Kidney tubule cell (primary cell): ENCODE measurements around the gene MYLIP.
A peak's percentile ranks its signal among the peaks of the same experiment; 100 is the strongest.
"Not testable (repeated sequence)": the region's sequence is repeated elsewhere in the genome, so short reads cannot be mapped to it uniquely, and the experiment has no call there.

Experiments
- DNase-seq: peaks from one replicate; pipeline ENCODE4 v3.0.0-alpha.2; 2018; ENCODE audit warnings: low spot score

Gene MYLIP

DNA sequence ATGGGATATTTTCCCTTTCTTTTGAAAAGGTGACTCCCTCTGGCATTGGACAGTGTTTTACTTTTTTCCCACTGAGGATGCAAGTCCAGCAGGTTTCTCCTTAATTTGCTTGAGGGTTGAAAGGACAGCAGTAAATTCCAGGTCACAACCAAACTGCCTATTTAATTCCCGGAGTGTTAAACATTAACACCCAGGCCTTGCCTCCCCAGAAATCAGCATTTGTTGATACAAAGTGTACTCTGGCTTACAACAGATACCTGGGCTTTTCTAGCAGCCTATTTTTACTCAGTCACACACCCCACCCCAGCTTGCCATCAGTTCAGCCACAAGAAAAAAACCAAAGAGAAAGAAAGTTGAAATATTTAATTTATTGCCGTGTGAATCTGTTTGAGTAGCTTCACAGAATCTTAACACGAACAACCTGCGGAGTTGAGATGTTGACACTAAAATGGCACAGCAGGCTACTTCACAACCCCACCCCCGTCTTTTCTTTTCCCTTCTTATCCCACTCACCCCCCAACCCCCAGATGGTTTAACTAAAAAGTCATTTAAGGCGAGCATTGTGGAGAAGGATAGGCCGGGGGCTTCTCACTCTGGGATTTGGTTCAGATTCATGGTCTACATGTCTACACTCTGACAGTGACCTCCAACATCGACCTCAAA, 45.7 kb downstream of the MYLIP start:
- DNase-seq = peak; percentile 25

DNA sequence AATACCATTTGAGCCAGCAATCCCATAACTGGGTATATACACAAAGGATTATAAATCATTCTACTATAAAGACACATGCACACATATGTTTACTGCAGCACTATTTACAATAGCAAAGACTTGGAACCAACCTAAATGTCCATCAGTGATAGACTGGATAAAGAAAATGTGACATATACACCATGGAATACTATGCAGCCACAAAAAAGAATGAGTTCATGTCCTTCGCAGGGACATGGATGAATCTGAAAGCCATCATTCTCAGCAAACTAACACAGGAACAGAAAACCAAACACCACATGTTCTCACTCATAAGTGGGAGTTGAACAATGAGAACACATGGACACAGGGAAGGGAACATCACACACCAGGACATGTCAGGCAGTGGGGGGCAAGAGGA, 47.7 kb downstream of the MYLIP start:
- not testable (repeated sequence) for DNase-seq

DNA sequence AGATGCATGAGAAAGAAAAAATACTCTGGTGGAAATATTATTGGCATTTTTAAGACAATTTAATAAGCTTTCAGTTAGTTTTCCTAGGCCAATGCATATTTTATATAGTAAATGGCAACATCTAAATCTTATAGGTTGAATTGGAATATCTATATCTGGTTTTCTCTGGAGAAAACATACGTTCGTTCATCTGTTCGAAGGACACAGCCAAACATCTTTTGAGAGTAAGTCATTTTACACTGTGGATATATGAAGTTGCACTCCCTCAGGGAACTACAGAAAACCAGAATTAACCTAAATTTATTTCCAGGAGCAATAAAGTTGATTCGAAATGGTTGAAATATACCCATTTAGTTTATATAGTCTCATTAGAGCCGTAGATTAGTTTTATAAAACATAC, 49.0 kb downstream of the MYLIP start:
- DNase-seq = no peak

DNA sequence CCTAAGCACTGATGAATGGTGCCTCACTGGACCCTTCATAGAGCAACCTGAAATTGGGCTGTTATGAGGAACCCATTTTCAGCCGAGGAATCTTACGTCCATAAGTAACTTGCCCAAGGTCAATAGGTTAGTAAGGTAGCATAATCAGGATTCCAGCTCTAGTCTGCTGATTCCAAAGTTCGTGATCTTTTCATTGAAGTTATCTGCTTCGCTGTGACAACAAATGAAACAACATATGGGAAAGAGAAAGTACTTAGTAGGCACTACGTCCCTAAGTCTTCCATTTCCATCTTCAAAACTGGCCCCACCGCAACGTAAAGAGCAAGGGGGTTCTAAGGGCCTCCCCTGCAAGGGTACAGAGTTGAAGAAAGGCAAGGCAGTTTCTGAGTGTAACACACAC, 49.5 kb downstream of the MYLIP start:
- no peak for DNase-seq

DNA sequence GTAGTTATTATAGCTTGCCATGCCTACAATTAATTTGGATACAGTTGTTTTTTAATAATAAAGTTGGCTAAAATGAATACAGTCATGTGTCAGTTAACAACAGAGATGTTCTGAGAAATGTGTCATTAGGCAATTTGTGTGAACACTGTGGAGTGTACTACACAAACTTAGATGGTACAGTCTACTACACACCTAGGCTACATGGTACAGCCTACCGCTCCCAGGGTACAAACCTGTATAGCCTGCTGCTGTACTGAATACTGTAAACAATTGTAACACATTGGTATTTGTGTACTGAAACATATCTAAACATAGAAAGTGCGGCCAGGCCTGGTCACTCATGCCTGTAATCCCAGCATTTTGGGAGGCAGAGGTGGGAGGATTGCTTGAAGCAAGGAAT, 50.2 kb downstream of the MYLIP start:
- DNase-seq = no peak

DNA sequence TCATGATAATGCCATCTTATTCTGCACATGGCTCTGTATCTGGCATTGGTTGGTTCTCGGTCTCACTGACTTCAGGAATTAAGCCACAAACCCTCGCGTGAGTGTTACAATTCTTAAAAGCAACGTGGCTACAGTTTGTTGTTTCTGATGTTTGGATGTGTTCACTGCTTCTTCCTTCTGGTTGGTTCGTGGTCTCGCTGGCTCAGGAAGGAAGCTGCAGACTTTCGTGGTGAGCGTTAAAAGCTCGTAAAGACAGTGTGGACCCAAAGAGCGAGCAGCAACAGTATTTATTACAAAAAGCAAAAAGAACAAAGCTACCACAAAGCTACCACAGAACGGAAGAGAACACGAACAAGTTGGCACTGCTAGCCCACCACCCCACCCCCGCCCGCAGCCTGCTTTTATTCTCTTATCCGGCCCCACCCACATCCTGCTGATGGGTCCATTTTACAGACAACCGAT, 51.1 kb downstream of the MYLIP start:
- DNase-seq = no peak

DNA sequence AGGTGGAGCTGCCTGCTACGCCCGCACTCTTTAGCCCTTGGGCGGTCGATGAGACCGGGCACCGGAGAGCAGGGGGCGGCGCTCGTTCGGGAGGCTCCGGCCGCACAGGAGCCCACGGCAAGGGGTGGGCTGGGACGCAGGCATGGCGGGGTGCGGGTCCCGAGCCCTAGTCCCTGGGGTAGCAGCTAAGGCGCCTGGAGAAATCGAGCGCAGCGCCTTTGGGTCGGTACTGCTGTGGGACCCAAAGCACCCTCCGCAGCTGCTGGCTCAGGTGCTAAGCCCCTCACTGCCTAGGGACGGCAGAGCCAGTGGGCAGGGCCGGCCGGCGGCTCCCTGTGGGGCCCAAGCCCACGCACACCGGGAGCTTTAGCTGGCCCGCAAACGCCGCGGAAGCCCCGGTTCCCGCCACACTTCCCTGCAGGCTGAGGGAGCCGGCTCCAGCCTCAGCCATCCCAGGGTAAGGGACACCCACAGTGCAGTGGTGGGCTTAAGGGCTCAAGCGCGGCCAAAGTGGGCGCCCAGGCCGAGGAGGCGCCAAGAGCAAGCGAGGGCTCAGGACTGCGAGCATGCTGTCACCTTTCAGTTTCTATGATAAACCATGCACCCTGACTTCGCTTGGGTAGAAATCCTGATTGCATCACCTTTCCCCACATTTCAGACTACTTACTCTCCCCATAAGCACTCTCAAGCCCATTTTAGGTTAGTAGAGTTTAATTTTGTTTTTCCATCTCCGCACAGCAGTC, 52.0 kb downstream of the MYLIP start:
- no peak for DNase-seq

DNA sequence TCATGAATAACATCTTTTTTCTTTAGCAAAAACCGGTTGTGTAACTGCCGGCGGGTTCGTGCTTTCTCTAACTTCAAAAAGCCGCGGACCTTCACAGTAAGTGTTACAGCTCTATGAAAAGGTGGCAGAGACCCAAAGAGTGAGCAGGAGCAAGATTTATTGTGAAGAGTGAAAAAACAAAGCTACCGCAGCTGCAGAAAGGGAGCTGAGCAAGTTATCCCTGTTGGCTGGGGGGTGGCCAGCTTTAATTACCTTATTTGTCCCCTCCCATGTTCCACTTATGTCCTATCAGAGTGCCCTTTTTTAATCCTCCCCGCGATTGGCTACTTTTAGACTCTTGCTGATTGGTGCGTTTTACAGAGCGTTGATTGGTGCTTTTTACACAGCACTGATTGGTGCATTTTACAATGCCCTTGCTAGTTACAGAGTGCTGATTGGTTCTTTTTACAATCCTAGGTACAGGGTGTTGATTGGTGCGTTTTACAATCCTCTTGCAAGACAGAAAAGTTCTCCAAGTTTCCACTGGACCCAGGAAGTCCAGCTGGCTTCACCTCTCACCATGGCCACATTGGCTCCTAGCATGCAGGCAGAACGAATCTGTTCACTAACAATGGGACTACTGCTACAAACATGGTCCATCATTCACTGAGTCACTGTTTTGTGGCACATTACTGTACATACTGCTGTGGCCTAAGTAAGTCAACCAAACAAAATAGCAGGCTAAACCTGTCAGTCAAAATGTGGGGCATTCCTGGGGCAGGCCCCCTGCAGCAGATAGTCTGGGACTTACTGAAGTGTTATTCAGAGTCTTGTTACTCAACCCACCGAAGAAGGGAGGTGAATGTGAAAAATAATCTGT, 52.8 kb downstream of the MYLIP start:
- DNase-seq = peak; percentile 51

DNA sequence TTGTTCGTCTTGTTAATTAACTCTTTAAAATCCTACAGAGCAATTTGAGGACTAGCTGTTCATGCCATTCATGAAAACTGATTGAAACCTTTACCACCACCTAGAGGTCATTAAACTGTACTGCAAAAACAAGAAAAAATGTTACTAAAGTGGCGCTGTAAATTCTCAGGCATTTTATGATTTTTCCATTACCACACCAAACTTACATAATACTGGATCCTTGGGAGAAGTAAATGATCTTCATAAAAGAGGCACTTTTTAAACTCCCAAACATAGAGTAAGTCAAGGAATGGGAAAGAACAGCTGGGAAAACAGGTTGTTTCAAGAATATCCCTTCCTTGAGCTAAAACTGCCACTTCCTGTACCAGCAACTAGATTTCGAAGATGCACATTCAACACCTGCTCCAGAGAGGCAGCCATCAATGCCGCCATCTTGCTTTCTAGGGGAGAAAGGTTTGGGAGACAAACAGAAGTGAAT, 54.3 kb downstream of the MYLIP start:
- DNase-seq = peak; percentile 59

DNA sequence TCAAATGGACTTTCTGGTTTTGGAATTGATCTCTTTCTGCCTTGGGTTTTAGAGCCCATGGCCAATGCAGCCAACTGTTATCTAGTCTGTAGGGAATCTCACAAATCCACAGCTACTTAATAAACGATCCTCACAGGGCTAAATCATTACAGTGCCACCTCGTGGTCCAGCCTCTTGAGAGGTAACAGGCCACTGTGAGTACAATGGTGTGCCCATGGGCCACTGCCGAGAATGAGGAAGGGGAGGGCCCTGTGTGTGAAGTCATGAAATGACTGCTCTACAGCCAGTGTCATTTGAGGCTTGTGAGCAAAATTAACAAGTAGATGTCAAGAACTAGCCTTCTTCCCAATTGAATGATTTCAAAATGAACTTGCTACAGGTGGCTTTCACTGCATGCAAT, 55.2 kb downstream of the MYLIP start:
- peak; percentile 70 for DNase-seq

DNA sequence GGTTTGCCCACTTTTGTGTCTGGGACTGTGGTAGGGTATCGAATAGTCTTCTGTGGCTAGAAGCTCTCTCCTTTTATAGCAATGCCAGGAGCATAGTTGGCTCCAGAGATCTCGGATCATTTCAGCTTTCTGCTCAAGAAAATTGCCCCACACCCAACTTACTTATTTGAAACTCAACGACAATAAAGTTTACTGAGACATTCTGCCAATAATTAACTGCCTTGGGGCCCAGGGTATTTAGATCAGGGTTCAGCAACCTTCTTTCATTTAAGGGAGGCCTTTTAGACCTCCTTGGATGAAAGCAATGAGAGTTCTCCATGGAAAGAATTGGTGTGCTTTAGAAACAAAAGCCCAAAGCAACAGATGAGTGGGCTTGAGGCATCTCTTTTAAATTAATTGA, 55.7 kb downstream of the MYLIP start:
- no peak for DNase-seq

DNA sequence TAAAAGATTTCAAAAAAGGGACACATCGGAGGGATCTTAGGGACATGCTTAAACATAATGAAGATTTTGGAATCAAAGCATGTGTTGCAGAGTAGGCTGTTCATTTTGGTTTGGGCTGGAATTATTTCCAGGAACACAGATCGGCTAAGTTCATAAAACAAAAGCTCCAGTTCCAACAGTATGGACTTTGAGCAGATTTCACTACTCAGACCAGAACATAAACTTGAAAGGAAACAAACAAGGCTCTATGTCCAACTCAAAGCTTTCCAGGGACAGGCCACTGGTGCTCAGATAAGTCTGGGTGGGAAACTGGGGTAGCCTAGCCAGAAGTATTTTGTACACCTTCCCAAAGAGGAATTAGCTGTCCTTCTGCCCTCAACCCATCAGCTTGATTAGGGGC, 58.3 kb downstream of the MYLIP start:
- no peak for DNase-seq

DNA sequence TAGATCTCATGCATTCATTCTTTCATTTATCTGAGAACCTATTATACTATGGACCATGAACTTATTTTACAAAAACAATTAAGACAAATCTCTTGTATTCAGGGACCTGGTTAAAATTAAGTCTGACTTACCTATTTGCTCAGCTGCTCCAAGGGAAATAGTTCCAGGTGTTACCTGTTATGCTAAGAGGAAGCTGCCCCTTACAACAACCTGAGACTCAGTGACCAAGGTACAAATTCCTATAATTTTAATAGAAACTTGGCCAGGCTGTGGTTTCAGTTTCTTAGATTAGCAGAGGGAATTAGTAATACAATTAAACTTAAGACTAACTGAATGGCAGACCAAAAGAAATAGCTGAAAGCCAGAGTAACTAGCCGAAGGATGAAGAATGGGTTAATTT, 61.3 kb downstream of the MYLIP start:
- DNase-seq = no peak

DNA sequence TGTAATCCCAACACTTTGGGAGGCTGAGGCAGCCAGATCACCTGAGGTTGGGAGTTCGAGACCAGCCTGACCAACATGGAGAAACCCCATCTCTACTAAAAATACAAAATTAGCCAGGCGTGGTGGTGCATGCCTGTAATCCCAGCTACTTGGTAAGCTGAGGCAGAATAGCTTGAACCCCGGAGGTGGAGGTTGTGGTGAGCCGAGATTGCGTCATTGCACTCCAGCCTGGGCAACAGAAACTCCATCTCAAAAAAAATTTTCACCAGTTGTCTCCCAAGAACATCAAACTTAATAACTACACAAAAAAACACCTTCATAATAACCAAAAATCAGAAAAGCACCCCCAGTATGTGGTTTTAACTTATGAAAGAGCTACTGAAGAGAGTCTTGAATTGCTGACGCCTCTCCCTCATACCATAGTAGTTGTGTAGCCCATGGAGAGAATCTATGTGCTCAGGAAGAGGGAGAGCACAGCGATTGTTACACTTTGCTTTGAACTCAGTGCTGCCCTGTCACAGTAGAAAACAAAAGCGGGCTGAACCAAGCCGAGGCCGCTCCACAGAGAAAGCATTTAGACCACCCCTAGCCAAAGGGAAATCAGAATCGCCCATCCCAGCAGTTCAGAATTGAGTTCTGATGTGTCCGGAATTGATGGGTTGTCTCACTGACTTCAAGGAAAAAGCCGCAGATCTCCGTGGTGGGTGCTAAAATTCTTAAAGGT, 67.5 kb downstream of the MYLIP start:
- DNase-seq = no peak

DNA sequence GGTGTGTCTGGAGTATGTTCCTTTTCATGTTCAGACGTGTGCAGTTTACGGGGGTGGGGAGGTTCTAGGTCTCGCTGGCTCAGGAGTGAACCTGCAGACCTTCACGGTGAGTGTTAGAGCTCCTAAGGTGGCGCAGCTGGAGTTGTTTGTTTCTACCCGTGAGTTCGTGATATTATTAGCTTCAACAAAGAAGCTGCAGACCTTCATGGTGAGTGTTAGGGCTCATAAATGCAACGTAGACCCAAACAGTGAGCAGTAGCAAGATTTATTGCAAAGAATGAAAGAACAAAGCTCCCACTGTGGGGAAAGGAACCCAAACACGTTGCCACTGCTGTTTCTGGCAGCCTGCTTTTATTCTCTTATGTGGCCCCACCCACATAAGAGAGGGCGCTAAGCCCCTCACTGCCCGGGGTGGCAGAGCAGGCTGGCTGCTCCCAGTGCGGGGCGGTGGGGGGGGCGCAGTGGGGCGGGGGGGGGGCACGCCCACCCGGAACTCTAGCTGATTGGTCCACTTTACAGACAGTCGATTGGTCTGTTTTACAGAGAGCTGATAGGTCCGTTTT, 68.2 kb downstream of the MYLIP start:
- no peak for DNase-seq
